K562 (cell line): ENCODE results near the gene TMC8. TPM values are rescaled to one million over a fixed set of nuclear protein-coding genes. Genes with fewer than 3 reads are reported as not detected.
A peak's percentile ranks its signal among the peaks of the same experiment; 100 is the strongest.

Experiments used
- ATAC-seq: fragments of 200-7000 bp; cut with Tn5 transposase; 3 replicates; pipeline ENCODE4 v1.9.1; 2020; ENCODE audit warnings: moderate library complexity
- BruUV-seq: library from RNA; stranded (reverse); fragments of 400-500 nt; replicated peaks from 2 replicates; lab custom pipeline; 2021; lab: Mats Ljungman, UMichigan
- CTCF ChIA-PET: fragments of 300-600 bp; formaldehyde crosslinking; extraction: SDS; loops from one replicate; lab custom pipeline; 2021; ENCODE audit warnings: low intra/inter-chr PET ratio; lab: Yijun Ruan, JAX
- POLR2A ChIA-PET: fragments of 300-600, 350-650 bp; sonication (Branson Sonifier 250); formaldehyde crosslinking; extraction: SDS; loops from one replicate; lab custom pipeline; 2021; ENCODE audit warnings: antibody characterized with exemption, inconsistent platforms; lab: Yijun Ruan, JAX
- DNase-seq, 4 experiments: peaks; one replicate each; pipeline versions ENCODE4 v3.0.0 to v3.0.0-alpha.2; 2011 to 2018; ENCODE audit warnings: low spot score in 3 of 4, mixed read lengths in 3 of 4; ENCODE audit errors: extremely low read depth in 1 of 4
- FAIRE-seq: peaks from 2 replicates; lab custom pipeline; 2011; peaks lifted over from hg19 to GRCh38; lab: Jason Lieb, UNC
- H2AFZ ChIP-seq: 2 replicates; pipeline ENCODE4 v1.6.0; 2011; ENCODE audit warnings: low read depth, low read length, control low read depth, inconsistent platforms
- H3K27ac ChIP-seq: fragments of 200-600 bp; 3 replicates; pipeline ENCODE4 v1.8.0; 2011; ENCODE audit warnings: low read depth, mild to moderate bottlenecking, control low read depth, inconsistent platforms, low read length, moderate library complexity, mixed read lengths; ENCODE audit errors: extremely low read depth
- H3K27me3 ChIP-seq, 2 experiments: fragments of 300-600 bp in 1 of 2; 2 replicates in 1 of 2; 3 replicates in 1 of 2; pipeline versions ENCODE4 v1.6.0 to v1.8.0; 2011; ENCODE audit warnings: inconsistent platforms in 2 of 2, low read length in 2 of 2, mild to moderate bottlenecking in 1 of 2, mixed read lengths in 1 of 2, moderate library complexity in 1 of 2; ENCODE audit not compliant: control insufficient read depth in 2 of 2, insufficient read depth in 2 of 2
- H3K36me3 ChIP-seq: fragments of 300-600 bp; 3 replicates; pipeline ENCODE4 v1.8.0; 2011; ENCODE audit warnings: mild to moderate bottlenecking, low read length, inconsistent platforms; ENCODE audit not compliant: control insufficient read depth, insufficient read depth
- H3K4me1 ChIP-seq, 2 experiments: fragments of 200-600 bp in 1 of 2; replicated peaks in 1 of 2; 2 replicates in 1 of 2; 3 replicates in 1 of 2; pipeline versions ENCODE4 v1.5.1 to v1.8.0; 2011; ENCODE audit warnings: inconsistent platforms in 2 of 2, low read length in 2 of 2, mild to moderate bottlenecking in 1 of 2, mixed read lengths in 1 of 2, moderate library complexity in 1 of 2; ENCODE audit not compliant: control insufficient read depth in 2 of 2, insufficient read depth in 2 of 2
- H3K4me2 ChIP-seq: 2 replicates; pipeline ENCODE4 v1.6.1; 2011; ENCODE audit warnings: low read length, control low read depth, inconsistent platforms, mixed read lengths; ENCODE audit not compliant: insufficient read depth
- H3K4me3 ChIP-seq: fragments of 200-600 bp; sonication (generic), shearing (Covaris generic); 2 replicates; pipeline ENCODE4 v1.5.1; 2016; ENCODE audit warnings: control low read depth, inconsistent platforms
- H3K79me2 ChIP-seq: fragments of 200-600 bp; 3 replicates; pipeline ENCODE4 v1.8.0; 2011; ENCODE audit warnings: low read length, inconsistent platforms; ENCODE audit not compliant: control insufficient read depth, insufficient read depth
- H3K9ac ChIP-seq, 2 experiments: 2 replicates each; pipeline versions ENCODE4 v1.6.0 to v1.6.1; 2011; ENCODE audit warnings: low read depth in 2 of 2, low read length in 2 of 2, control low read depth in 1 of 2, inconsistent platforms in 1 of 2, mild to moderate bottlenecking in 1 of 2, mixed read lengths in 1 of 2; ENCODE audit not compliant: insufficient read depth in 1 of 2
- H3K9me1 ChIP-seq: one replicate; pipeline ENCODE4 v1.6.0; 2011; ENCODE audit warnings: inconsistent platforms, mild to moderate bottlenecking, low read length, moderate library complexity; ENCODE audit not compliant: control insufficient read depth, insufficient read depth
- H3K9me3 ChIP-seq: replicated peaks from 2 replicates; pipeline ENCODE4 v1.5.1; 2011; ENCODE audit warnings: low read depth, low read length, inconsistent platforms; ENCODE audit not compliant: control insufficient read depth, insufficient read depth
- H4K20me1 ChIP-seq: replicated peaks from 2 replicates; pipeline ENCODE4 v1.6.1; 2011; ENCODE audit warnings: low read length, inconsistent platforms, mixed read lengths; ENCODE audit not compliant: control insufficient read depth, insufficient read depth
- ETS1 ChIP-seq: conservative IDR thresholded peaks from 2 replicates; pipeline ENCODE4 v1.6.1; 2011; ENCODE audit warnings: low read depth, mild to moderate bottlenecking, low read length; ENCODE audit not compliant: control insufficient read depth
- JUN ChIP-seq, 2 experiments: sonication (generic) in 1 of 2; formaldehyde crosslinking in 1 of 2; IDR thresholded peaks; 2 replicates each; pipeline versions ENCODE4 v1.6.1 to v1.8.0; 2012 to 2022; ENCODE audit warnings: borderline replicate concordance in 2 of 2, mild to moderate bottlenecking in 2 of 2, improper control_type of control experiment in 1 of 2, low read depth in 1 of 2, low read length in 1 of 2, missing genetic modification reagents in 1 of 2
- TGIF2 ChIP-seq: sonication (generic); formaldehyde crosslinking; IDR thresholded peaks from 2 replicates; pipeline ENCODE4 v1.8.1; 2022; ENCODE audit warnings: mild to moderate bottlenecking, missing genetic modification reagents, moderate library complexity
- ZNF143 ChIP-seq: sonication (generic); formaldehyde crosslinking; IDR thresholded peaks from 2 replicates; pipeline ENCODE4 v1.9.0; 2022; ENCODE audit warnings: mild to moderate bottlenecking, missing genetic modification reagents
- ZNF175 ChIP-seq: fragments of 200-800 bp; sonication (Bioruptor generic); IDR thresholded peaks from 2 replicates; pipeline ENCODE4 v1.6.1; 2016; ENCODE audit warnings: low read depth, mild to moderate bottlenecking, missing genetic modification characterization, missing compliant biosample characterization
- ZNF282 ChIP-seq: sonication (generic); formaldehyde crosslinking; IDR thresholded peaks from 2 replicates; pipeline ENCODE4 v1.8.1; 2023; ENCODE audit warnings: missing genetic modification reagents
- WGBS: fragments of 100-300 bp; shearing (Covaris generic); methylation state at CpG from one replicate; pipeline ENCODE4 v1.1.6; 2016; ENCODE audit warnings: low coverage, mixed read lengths; ENCODE audit not compliant: insufficient coverage; ENCODE audit errors: missing lambda C conversion rate; 5-methylcytosine and 5-hydroxymethylcytosine counted together
- in situ Hi-C: fragments of 300-500 bp; cut with MboI; formaldehyde crosslinking; loops from 4 replicates; pipeline ENCODE4 v1.15.0; 2018; ENCODE audit warnings: inconsistent platforms, mixed read lengths
- intact Hi-C: fragments of 100-400 bp; cut with micrococcal nuclease; formaldehyde crosslinking; loops from 2 replicates; pipeline ENCODE4 v1.14.2; 2022
- polyA plus RNA-seq, 8 experiments: library from polyadenylated mRNA; depleted of rRNA in 4 of 8; stranded (reverse) in 5 of 8; unstranded in 3 of 8; fragments of >200 nt; fragmentation: Nextera tagmentation in 2 of 8; fragmentation: Illumina TruSeq in 1 of 8; extraction: Ambion mirVana in 2 of 8; extraction: Trizol in 1 of 8; gene quantifications; 2 replicates each; pipeline versions ENCODE4 v1.2.1 to v1.2.3, GENCODE V29; 2011 to 2014; ENCODE audit warnings: inconsistent platforms in 1 of 8, missing spikeins in 1 of 8
- total RNA-seq, 7 experiments: library from RNA; depleted of rRNA in 6 of 7; stranded (reverse); fragments of >200 nt in 6 of 7; fragmentation: Illumina TruSeq in 2 of 7; extraction: Trizol in 2 of 7; gene quantifications; 2 replicates each; pipeline versions ENCODE4 v1.2.1 to v1.2.3, GENCODE V29; 2011 to 2021; ENCODE audit warnings: low replicate concordance in 1 of 7

The TMC8 gene
- total and polyA plus RNA-seq, 9 of the 15 experiments (the other 6 are each of a cell fraction or from before 2014, with no cell fraction given), result 0.13 to 10.9 (median 2.8) TPM

- ATAC-seq, result no peak
- intact Hi-C loops, result loop anchor here (2.0 to 5.0 kb wide), 2 partner anchors 52 to 116 kb away; partner anchors contain the start of genes AFMID and TK1
- no peaks in the 10 kb centered on the region for H3K9me1 ChIP-seq
- POLR2A ChIA-PET, result interaction anchor here (0.6 to 1.5 kb wide), 4 partner anchors 8 to 52 kb away, joined by 3 to 8 read pairs (median 4); partner anchors contain the start of genes AFMID and TK1
- WGBS, result 74% methylated on average over 9 of the region's 9 CpGs
- TF ChIP-seq TGIF2 (no peak), ETS1 (no peak), ZNF175 (no peak), JUN (IDR thresholded peaks at IDR 0.05; ENCODE audit: borderline replicate concordance, low read depth, low read length) (no peak), JUN (CRISPR knock-in tag; IDR thresholded peaks at IDR 0.05; ENCODE audit: borderline replicate concordance) (0 out of 2 replicates have a peak, but pooled peaks have one; percentile 28), ZNF282 (CRISPR knock-in tag) (no peak), ZNF143 (CRISPR knock-in tag) (peak; percentile 16; the same call in 1 of the 2 replicates)
- TF ChIP-seq, all 486 proteins: peak for 2
- no peak overlapping the region for H3K4me3 ChIP-seq
- CTCF ChIA-PET, result no interaction called here
- peaks cover 14% of the 10 kb centered on the region; the same call in 2 of the 3 replicates for H3K79me2 ChIP-seq
- H3K4me2 ChIP-seq, result no peak overlapping the region
- H3K4me1 ChIP-seq, result peaks cover 67 to 100% of the 10 kb centered on the region in 2 experiments
- H3K27me3 ChIP-seq, result no peaks in the 10 kb centered on the region
- no peaks in the 10 kb centered on the region for H3K9me3 ChIP-seq
- in situ Hi-C loops, result no loop called here
- H3K27ac ChIP-seq, result no peak overlapping the region
- no TSS peak for BruUV-seq
- no peak for DNase-seq
- no peak overlapping the region for H2AFZ ChIP-seq
- peak overlapping the region in 1 of 2 experiments; percentile 60; a peak in 1 of 4 replicates for H3K9ac ChIP-seq
- H4K20me1 ChIP-seq, result no peaks in the 10 kb centered on the region
- H3K36me3 ChIP-seq, result no peaks in the 10 kb centered on the region
- FAIRE-seq, result no peak
These were observed 4.4 kb downstream of the TMC8 start for GRCh38 chr17:78134899-78135385.
